ENCODE measurements around the gene C14orf93. TPM values are rescaled to one million over a fixed set of nuclear protein-coding genes. Genes with fewer than 3 reads are reported as not detected.

The C14orf93 gene
- polyA plus RNA-seq, 1 donor from 2014 or later = 4.7 TPM

DNA sequence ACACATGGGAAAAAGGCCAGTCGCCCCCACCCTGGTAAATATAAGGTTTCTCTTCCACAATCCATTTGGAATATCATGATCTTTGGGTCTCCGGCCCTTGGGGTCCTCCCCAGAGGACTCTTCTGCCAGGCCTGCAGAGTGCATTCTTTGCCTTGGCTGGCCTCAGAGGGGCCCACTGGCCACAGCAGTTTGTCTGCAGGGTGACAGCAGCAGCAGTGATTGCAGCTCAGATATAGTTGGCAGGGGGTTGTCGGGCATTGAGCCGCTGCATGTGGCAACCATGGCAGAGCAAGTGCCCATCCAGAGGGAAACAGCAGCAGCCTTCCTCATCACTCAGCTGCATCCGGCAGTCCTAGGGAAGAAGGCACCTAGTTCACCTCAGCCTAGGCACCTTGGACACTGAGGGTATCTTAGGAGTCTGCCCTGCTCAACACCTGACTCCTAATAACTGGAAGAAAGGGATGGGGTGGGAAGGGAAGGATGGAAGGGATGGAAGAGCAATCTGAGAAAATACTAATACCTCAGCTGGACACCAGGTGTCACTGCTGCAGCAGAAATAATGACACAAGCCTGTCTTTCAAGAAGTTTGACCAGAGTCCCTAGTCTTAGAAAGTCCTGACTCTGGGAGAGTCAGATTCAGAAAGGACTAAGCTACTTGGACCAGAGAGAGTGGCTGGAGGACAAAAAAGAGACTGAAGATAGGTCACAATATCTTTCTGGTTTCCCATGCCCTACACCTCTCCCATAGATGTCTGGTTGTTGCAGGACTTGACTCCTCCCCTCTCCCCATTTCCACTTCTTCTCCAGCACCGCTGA is 36.5 kb downstream of the C14orf93 start:
- no peaks in the 10 kb centered on the region for H3F3A ChIP-seq (ENCODE audit: insufficient read depth, low read length, poor library complexity, severe bottlenecking)
- H3K36me3 ChIP-seq (ENCODE audit: insufficient read depth, low read length) = no peaks in the 10 kb centered on the region
- no peak overlapping the region for H3K27ac ChIP-seq (ENCODE audit: low read length)
- no peaks in the 10 kb centered on the region for H3K9me3 ChIP-seq (ENCODE audit: low read length)
- TF ChIP-seq MXI1 (conservative IDR thresholded peaks at IDR 0.05; ENCODE audit: poor library complexity, severe bottlenecking) (no peak), POLR2AphosphoS5 (IDR thresholded peaks at IDR 0.05) (no peak), SMC3 (conservative IDR thresholded peaks at IDR 0.05; ENCODE audit: poor library complexity) (peak; percentile 77), RAD21 (conservative IDR thresholded peaks at IDR 0.05) (peak; percentile 76), TAF1 (IDR thresholded peaks at IDR 0.05; ENCODE audit: low read depth) (no peak), EZH2 (IDR thresholded peaks at IDR 0.05; ENCODE audit: borderline replicate concordance, insufficient read depth, low read length, poor library complexity, severe bottlenecking) (no peak), EP300 (conservative IDR thresholded peaks at IDR 0.05; ENCODE audit: poor library complexity, severe bottlenecking) (no peak)
- TF ChIP-seq, protein P1, sequence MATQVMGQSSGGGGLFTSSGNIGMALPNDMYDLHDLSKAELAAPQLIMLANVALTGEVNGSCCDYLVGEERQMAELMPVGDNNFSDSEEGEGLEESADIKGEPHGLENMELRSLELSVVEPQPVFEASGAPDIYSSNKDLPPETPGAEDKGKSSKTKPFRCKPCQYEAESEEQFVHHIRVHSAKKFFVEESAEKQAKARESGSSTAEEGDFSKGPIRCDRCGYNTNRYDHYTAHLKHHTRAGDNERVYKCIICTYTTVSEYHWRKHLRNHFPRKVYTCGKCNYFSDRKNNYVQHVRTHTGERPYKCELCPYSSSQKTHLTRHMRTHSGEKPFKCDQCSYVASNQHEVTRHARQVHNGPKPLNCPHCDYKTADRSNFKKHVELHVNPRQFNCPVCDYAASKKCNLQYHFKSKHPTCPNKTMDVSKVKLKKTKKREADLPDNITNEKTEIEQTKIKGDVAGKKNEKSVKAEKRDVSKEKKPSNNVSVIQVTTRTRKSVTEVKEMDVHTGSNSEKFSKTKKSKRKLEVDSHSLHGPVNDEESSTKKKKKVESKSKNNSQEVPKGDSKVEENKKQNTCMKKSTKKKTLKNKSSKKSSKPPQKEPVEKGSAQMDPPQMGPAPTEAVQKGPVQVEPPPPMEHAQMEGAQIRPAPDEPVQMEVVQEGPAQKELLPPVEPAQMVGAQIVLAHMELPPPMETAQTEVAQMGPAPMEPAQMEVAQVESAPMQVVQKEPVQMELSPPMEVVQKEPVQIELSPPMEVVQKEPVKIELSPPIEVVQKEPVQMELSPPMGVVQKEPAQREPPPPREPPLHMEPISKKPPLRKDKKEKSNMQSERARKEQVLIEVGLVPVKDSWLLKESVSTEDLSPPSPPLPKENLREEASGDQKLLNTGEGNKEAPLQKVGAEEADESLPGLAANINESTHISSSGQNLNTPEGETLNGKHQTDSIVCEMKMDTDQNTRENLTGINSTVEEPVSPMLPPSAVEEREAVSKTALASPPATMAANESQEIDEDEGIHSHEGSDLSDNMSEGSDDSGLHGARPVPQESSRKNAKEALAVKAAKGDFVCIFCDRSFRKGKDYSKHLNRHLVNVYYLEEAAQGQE (IDR thresholded peaks at IDR 0.05; ENCODE audit: borderline replicate concordance) = no peak
- TF ChIP-seq, protein P2, sequence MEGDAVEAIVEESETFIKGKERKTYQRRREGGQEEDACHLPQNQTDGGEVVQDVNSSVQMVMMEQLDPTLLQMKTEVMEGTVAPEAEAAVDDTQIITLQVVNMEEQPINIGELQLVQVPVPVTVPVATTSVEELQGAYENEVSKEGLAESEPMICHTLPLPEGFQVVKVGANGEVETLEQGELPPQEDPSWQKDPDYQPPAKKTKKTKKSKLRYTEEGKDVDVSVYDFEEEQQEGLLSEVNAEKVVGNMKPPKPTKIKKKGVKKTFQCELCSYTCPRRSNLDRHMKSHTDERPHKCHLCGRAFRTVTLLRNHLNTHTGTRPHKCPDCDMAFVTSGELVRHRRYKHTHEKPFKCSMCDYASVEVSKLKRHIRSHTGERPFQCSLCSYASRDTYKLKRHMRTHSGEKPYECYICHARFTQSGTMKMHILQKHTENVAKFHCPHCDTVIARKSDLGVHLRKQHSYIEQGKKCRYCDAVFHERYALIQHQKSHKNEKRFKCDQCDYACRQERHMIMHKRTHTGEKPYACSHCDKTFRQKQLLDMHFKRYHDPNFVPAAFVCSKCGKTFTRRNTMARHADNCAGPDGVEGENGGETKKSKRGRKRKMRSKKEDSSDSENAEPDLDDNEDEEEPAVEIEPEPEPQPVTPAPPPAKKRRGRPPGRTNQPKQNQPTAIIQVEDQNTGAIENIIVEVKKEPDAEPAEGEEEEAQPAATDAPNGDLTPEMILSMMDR (IDR thresholded peaks at IDR 0.05; ENCODE audit: poor library complexity, severe bottlenecking) = peak; percentile 84
- H3K9me2 ChIP-seq (ENCODE audit: insufficient read depth, low read length) = no peaks in the 10 kb centered on the region
- no peaks in the 10 kb centered on the region for H4K20me1 ChIP-seq (ENCODE audit: insufficient read depth)
- H3K4me2 ChIP-seq (ENCODE audit: low read length) = no peak overlapping the region
- no peak overlapping the region for H3K4me3 ChIP-seq (ENCODE audit: low read length)
- no peaks in the 10 kb centered on the region for H3K27me3 ChIP-seq (ENCODE audit: insufficient read depth, low read depth, low read length)
- H3K9ac ChIP-seq (ENCODE audit: low read length) = no peak overlapping the region
- peaks cover 5% of the 10 kb centered on the region for H3K79me2 ChIP-seq (replicated peaks; ENCODE audit: insufficient read depth, low read length)
- no peak overlapping the region for H2AFZ ChIP-seq (ENCODE audit: low read depth, low read length)

DNA sequence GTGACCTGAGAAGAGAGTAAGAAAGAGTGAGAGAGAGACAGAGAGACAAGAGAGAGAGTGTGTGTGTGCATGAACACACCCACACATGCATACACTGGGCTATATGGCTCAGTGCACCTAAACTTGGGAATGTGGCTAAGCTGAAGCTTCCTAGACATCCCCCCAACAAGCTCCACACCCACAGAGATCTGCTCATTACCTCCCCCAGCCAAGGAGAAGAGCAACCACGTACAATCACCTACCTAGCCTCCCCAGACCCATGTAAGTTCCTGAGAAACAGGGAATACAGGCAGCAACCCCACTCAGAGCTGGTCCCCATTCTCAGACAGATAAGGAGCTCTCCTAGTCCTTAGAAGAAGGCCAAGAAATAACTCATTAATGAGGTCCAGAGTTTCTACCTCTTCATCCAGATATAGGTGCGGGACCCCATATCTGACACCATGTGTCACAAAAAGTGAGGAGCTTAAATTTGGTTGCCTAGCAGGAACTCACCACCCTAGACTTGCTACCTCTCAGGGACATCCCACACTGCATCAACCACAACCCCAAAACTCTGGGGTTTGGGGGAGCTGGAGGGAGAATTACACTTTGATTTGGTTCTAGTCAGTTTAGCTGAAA is 37.5 kb downstream of the C14orf93 start:
- Histone ChIP-seq H3K9me3 (ENCODE audit: low read length) (no peaks in the 10 kb centered on the region), H3K27me3 (ENCODE audit: insufficient read depth, low read depth, low read length) (no peaks in the 10 kb centered on the region), H3K36me3 (ENCODE audit: insufficient read depth, low read length) (no peaks in the 10 kb centered on the region), H3K79me2 (replicated peaks; ENCODE audit: insufficient read depth, low read length) (no peaks in the 10 kb centered on the region), H3K27ac (ENCODE audit: low read length) (no peak overlapping the region), H4K20me1 (ENCODE audit: insufficient read depth) (no peaks in the 10 kb centered on the region), H3K4me3 (ENCODE audit: low read length) (no peak overlapping the region), H3K9me2 (ENCODE audit: insufficient read depth, low read length) (no peaks in the 10 kb centered on the region), H3F3A (ENCODE audit: insufficient read depth, low read length, poor library complexity, severe bottlenecking) (no peaks in the 10 kb centered on the region), H2AFZ (ENCODE audit: low read depth, low read length) (no peak overlapping the region), H3K9ac (ENCODE audit: low read length) (no peak overlapping the region), H3K4me2 (ENCODE audit: low read length) (no peak overlapping the region)
- TF ChIP-seq SMC3 (conservative IDR thresholded peaks at IDR 0.05; ENCODE audit: poor library complexity) (no peak), POLR2AphosphoS5 (IDR thresholded peaks at IDR 0.05) (no peak), RAD21 (conservative IDR thresholded peaks at IDR 0.05) (no peak), EZH2 (IDR thresholded peaks at IDR 0.05; ENCODE audit: borderline replicate concordance, insufficient read depth, low read length, poor library complexity, severe bottlenecking) (no peak), TAF1 (IDR thresholded peaks at IDR 0.05; ENCODE audit: low read depth) (no peak)
- TF ChIP-seq, protein P1 (IDR thresholded peaks at IDR 0.05; ENCODE audit: borderline replicate concordance) = no peak
- TF ChIP-seq, protein P2 (IDR thresholded peaks at IDR 0.05; ENCODE audit: poor library complexity, severe bottlenecking) = no peak

Data from neural cell (in vitro differentiated cells).